Activated CD4-positive, alpha-beta T cell treated with anti-CD3 and anti-CD28 coated beads, Interleukin-2, amount 10 ng/mL, durations not matched to agents 24 days and 14 days (primary cell): ENCODE data around the gene DCC. TPM values are rescaled to one million over a fixed set of nuclear protein-coding genes. Genes with fewer than 3 reads are reported as not detected.

ENCODE experiments used
- DNase-seq: peaks from one replicate; pipeline ENCODE4 v3.0.0; 2022
- H3K27ac Mint-ChIP-seq: one replicate; pipeline ENCODE4 v1.8.0; 2022; ENCODE audit warnings: mild to moderate bottlenecking, mixed read lengths
- H3K27me3 Mint-ChIP-seq: one replicate; pipeline ENCODE4 v1.8.0; 2022; ENCODE audit warnings: mixed read lengths
- H3K36me3 Mint-ChIP-seq: one replicate; pipeline ENCODE4 v1.8.0; 2022; ENCODE audit warnings: low read depth, mild to moderate bottlenecking, mixed read lengths
- H3K4me1 Mint-ChIP-seq: one replicate; pipeline ENCODE4 v1.8.0; 2021; ENCODE audit warnings: mixed read lengths
- H3K4me3 Mint-ChIP-seq: one replicate; pipeline ENCODE4 v1.8.0; 2022; ENCODE audit warnings: mild to moderate bottlenecking, moderate library complexity, mixed read lengths
- H3K9me3 Mint-ChIP-seq: one replicate; pipeline ENCODE4 v1.8.0; 2021; ENCODE audit warnings: mixed read lengths
- intact Hi-C: fragments of 100-400 bp; cut with micrococcal nuclease; formaldehyde crosslinking; loops from one replicate; pipeline ENCODE4 v1.15.1; 2023
- total RNA-seq: library from RNA; stranded (reverse); gene quantifications from 2 replicates; pipeline ENCODE4 v1.2.3, GENCODE V29; 2022

The DCC gene
- not detected in 2 replicates for total RNA-seq

- H3K4me1 Mint-ChIP-seq = no peaks in the 10 kb centered on the region
- no peak within 1 kb of the TSS for H3K4me3 Mint-ChIP-seq
- H3K27me3 Mint-ChIP-seq = peaks cover 30% of the 10 kb centered on the region
- peaks cover 8% of the 10 kb centered on the region for H3K9me3 Mint-ChIP-seq
- no peaks in the 10 kb centered on the region for H3K36me3 Mint-ChIP-seq
- H3K27ac Mint-ChIP-seq = no peak within 1 kb of the TSS
- intact Hi-C loops = no loop called here
- no peak for DNase-seq
Observed at GRCh38 chr18:52339891-52340371, at the start of gene DCC. Gene DCC, plus strand, starts transcription at chr18:52340197. Its CDS starts 591 bp downstream, at chr18:52340788.

- Mint-ChIP-seq H3K4me3 (no peak overlapping the region), H3K9me3 (no peaks in the 10 kb centered on the region), H3K4me1 (no peaks in the 10 kb centered on the region), H3K27me3 (no peaks in the 10 kb centered on the region), H3K27ac (no peak overlapping the region), H3K36me3 (no peaks in the 10 kb centered on the region)
- intact Hi-C loops = no loop called here
- no peak for DNase-seq
Observed at GRCh38 chr18:52310651-52311050, 29.3 kb upstream of the DCC start.

GRCh38 chr18:52311331-52311730, 28.7 kb upstream of the DCC start:
- H3K4me1 Mint-ChIP-seq = no peaks in the 10 kb centered on the region
- intact Hi-C loops = no loop called here
- H3K4me3 Mint-ChIP-seq = no peak overlapping the region
- H3K36me3 Mint-ChIP-seq = no peaks in the 10 kb centered on the region
- no peak for DNase-seq
- H3K27ac Mint-ChIP-seq = no peak overlapping the region
- H3K27me3 Mint-ChIP-seq = no peaks in the 10 kb centered on the region
- H3K9me3 Mint-ChIP-seq = no peaks in the 10 kb centered on the region

- H3K36me3 Mint-ChIP-seq = no peaks in the 10 kb centered on the region
- no peaks in the 10 kb centered on the region for H3K4me1 Mint-ChIP-seq
- H3K4me3 Mint-ChIP-seq = no peak overlapping the region
- no peaks in the 10 kb centered on the region for H3K27me3 Mint-ChIP-seq
- no peak for DNase-seq
- intact Hi-C loops = no loop called here
- H3K27ac Mint-ChIP-seq = no peak overlapping the region
- H3K9me3 Mint-ChIP-seq = no peaks in the 10 kb centered on the region
Observed at GRCh38 chr18:52312346-52312745, 27.7 kb upstream of the DCC start.

- intact Hi-C loops = no loop called here
- Mint-ChIP-seq H3K27me3 (no peaks in the 10 kb centered on the region), H3K27ac (no peak overlapping the region), H3K36me3 (no peaks in the 10 kb centered on the region), H3K4me3 (no peak overlapping the region), H3K4me1 (no peaks in the 10 kb centered on the region), H3K9me3 (no peaks in the 10 kb centered on the region)
- no peak for DNase-seq
Observed at GRCh38 chr18:52313213-52313612, 26.8 kb upstream of the DCC start.

- intact Hi-C loops = no loop called here
- H3K4me1 Mint-ChIP-seq = no peaks in the 10 kb centered on the region
- no peak for DNase-seq
- no peaks in the 10 kb centered on the region for H3K36me3 Mint-ChIP-seq
- no peak overlapping the region for H3K4me3 Mint-ChIP-seq
- no peaks in the 10 kb centered on the region for H3K9me3 Mint-ChIP-seq
- H3K27me3 Mint-ChIP-seq = no peaks in the 10 kb centered on the region
- H3K27ac Mint-ChIP-seq = no peak overlapping the region
Observed at GRCh38 chr18:52319424-52319983, 20.5 kb upstream of the DCC start.

- Mint-ChIP-seq H3K27ac (no peak overlapping the region), H3K27me3 (no peaks in the 10 kb centered on the region), H3K36me3 (no peaks in the 10 kb centered on the region), H3K4me1 (no peaks in the 10 kb centered on the region), H3K4me3 (no peak overlapping the region), H3K9me3 (no peaks in the 10 kb centered on the region)
- DNase-seq = no peak
- intact Hi-C loops = no loop called here
Observed at GRCh38 chr18:52322307-52322706, 17.7 kb upstream of the DCC start.

GRCh38 chr18:52323802-52324201, 16.2 kb upstream of the DCC start:
- no peaks in the 10 kb centered on the region for H3K4me1 Mint-ChIP-seq
- H3K9me3 Mint-ChIP-seq = no peaks in the 10 kb centered on the region
- H3K36me3 Mint-ChIP-seq = no peaks in the 10 kb centered on the region
- no peaks in the 10 kb centered on the region for H3K27me3 Mint-ChIP-seq
- no peak overlapping the region for H3K27ac Mint-ChIP-seq
- DNase-seq = no peak
- no peak overlapping the region for H3K4me3 Mint-ChIP-seq
- intact Hi-C loops = no loop called here

- H3K9me3 Mint-ChIP-seq = no peaks in the 10 kb centered on the region
- H3K36me3 Mint-ChIP-seq = no peaks in the 10 kb centered on the region
- no peak overlapping the region for H3K27ac Mint-ChIP-seq
- no peaks in the 10 kb centered on the region for H3K27me3 Mint-ChIP-seq
- intact Hi-C loops = no loop called here
- H3K4me1 Mint-ChIP-seq = no peaks in the 10 kb centered on the region
- H3K4me3 Mint-ChIP-seq = no peak overlapping the region
- no peak for DNase-seq
Observed at GRCh38 chr18:52325997-52326396, 14.0 kb upstream of the DCC start.

GRCh38 chr18:52333860-52334259, 6.1 kb upstream of the DCC start:
- Mint-ChIP-seq H3K9me3 (peaks cover 5% of the 10 kb centered on the region), H3K4me1 (no peaks in the 10 kb centered on the region), H3K36me3 (no peaks in the 10 kb centered on the region), H3K27me3 (peaks cover 2% of the 10 kb centered on the region), H3K27ac (no peak overlapping the region), H3K4me3 (no peak overlapping the region)
- DNase-seq = no peak
- intact Hi-C loops = no loop called here

- H3K4me3 Mint-ChIP-seq = no peak overlapping the region
- no peak for DNase-seq
- H3K9me3 Mint-ChIP-seq = peaks cover 5% of the 10 kb centered on the region
- H3K4me1 Mint-ChIP-seq = no peaks in the 10 kb centered on the region
- intact Hi-C loops = no loop called here
- no peak overlapping the region for H3K27ac Mint-ChIP-seq
- no peaks in the 10 kb centered on the region for H3K36me3 Mint-ChIP-seq
- H3K27me3 Mint-ChIP-seq = peaks cover 6% of the 10 kb centered on the region
Observed at GRCh38 chr18:52334307-52334706, 5.7 kb upstream of the DCC start.

- intact Hi-C loops = no loop called here
- no peak overlapping the region for H3K27ac Mint-ChIP-seq
- peaks cover 8% of the 10 kb centered on the region for H3K27me3 Mint-ChIP-seq
- H3K4me1 Mint-ChIP-seq = no peaks in the 10 kb centered on the region
- DNase-seq = no peak
- no peaks in the 10 kb centered on the region for H3K36me3 Mint-ChIP-seq
- H3K9me3 Mint-ChIP-seq = peaks cover 5% of the 10 kb centered on the region
- H3K4me3 Mint-ChIP-seq = no peak overlapping the region
Observed at GRCh38 chr18:52334896-52335295, 5.1 kb upstream of the DCC start.

GRCh38 chr18:52337276-52337675, 2.7 kb upstream of the DCC start:
- intact Hi-C loops = no loop called here
- no peaks in the 10 kb centered on the region for H3K4me1 Mint-ChIP-seq
- DNase-seq = no peak
- H3K9me3 Mint-ChIP-seq = peaks cover 8% of the 10 kb centered on the region
- H3K27ac Mint-ChIP-seq = no peak overlapping the region
- no peaks in the 10 kb centered on the region for H3K36me3 Mint-ChIP-seq
- H3K27me3 Mint-ChIP-seq = peaks cover 30% of the 10 kb centered on the region
- no peak overlapping the region for H3K4me3 Mint-ChIP-seq

- DNase-seq = no peak
- Mint-ChIP-seq H3K36me3 (no peaks in the 10 kb centered on the region), H3K4me3 (no peak overlapping the region), H3K27me3 (peaks cover 30% of the 10 kb centered on the region), H3K9me3 (peaks cover 8% of the 10 kb centered on the region), H3K27ac (no peak overlapping the region), H3K4me1 (no peaks in the 10 kb centered on the region)
- intact Hi-C loops = no loop called here
Observed at GRCh38 chr18:52340406-52341102, 557 bp downstream of the DCC start.

GRCh38 chr18:52341103-52341432, 1.1 kb downstream of the DCC start:
- Mint-ChIP-seq H3K27me3 (peaks cover 30% of the 10 kb centered on the region), H3K4me1 (no peaks in the 10 kb centered on the region), H3K4me3 (no peak overlapping the region), H3K36me3 (no peaks in the 10 kb centered on the region), H3K9me3 (peaks cover 8% of the 10 kb centered on the region), H3K27ac (no peak overlapping the region)
- DNase-seq = no peak
- intact Hi-C loops = no loop called here
